Parathyroid adenoma (tissue), 2 donors: Measurements from ENCODE around the gene PKIG.
A peak's percentile ranks its signal among the peaks of the same experiment; 100 is the strongest.

ENCODE experiments used
- H2AFZ ChIP-seq: fragments of 300-600 bp; sonication (generic); one replicate; pipeline ENCODE4 v1.7.0; 2017; ENCODE audit warnings: antibody characterized with exemption, mild to moderate bottlenecking
- H3K27ac ChIP-seq: fragments of 300-600 bp; sonication (generic); one replicate; pipeline ENCODE4 v1.7.0; 2017
- H3K27me3 ChIP-seq: fragments of 300-600 bp; sonication (generic); one replicate; pipeline ENCODE4 v1.7.0; 2017; ENCODE audit warnings: low read length; ENCODE audit not compliant: control insufficient read depth, insufficient read depth
- H3K36me3 ChIP-seq: fragments of 300-600 bp; sonication (generic); one replicate; pipeline ENCODE4 v1.7.0; 2017; ENCODE audit warnings: low read length; ENCODE audit not compliant: control insufficient read depth, insufficient read depth
- H3K4me1 ChIP-seq: fragments of 300-600 bp; sonication (generic); one replicate; pipeline ENCODE4 v1.7.0; 2017; ENCODE audit warnings: control low read depth
- H3K4me2 ChIP-seq: fragments of 300-600 bp; sonication (generic); one replicate; pipeline ENCODE4 v1.7.0; 2017; ENCODE audit warnings: low read length
- H3K4me3 ChIP-seq: fragments of 300-600 bp; sonication (generic); one replicate; pipeline ENCODE4 v1.7.0; 2017; ENCODE audit warnings: low read depth, low read length
- H3K79me2 ChIP-seq: fragments of 300-600 bp; sonication (generic); one replicate; pipeline ENCODE4 v1.7.0; 2017; ENCODE audit warnings: control low read depth
- H3K9ac ChIP-seq: fragments of 300-600 bp; sonication (generic); one replicate; pipeline ENCODE4 v1.7.0; 2017; ENCODE audit warnings: mild to moderate bottlenecking
- H3K9me3 ChIP-seq: fragments of 300-600 bp; sonication (generic); one replicate; pipeline ENCODE4 v1.7.0; 2017; ENCODE audit warnings: low read length; ENCODE audit not compliant: control insufficient read depth
- TF ChIP-seq, protein P1 (sequence below): fragments of 300-600 bp; sonication (generic); IDR thresholded peaks from one replicate; pipeline ENCODE4 v1.7.0; 2017; ENCODE audit warnings: antibody characterized with exemption, mild to moderate bottlenecking
- donor health status: primary hyperparathyroidism.

Gene PKIG

DNA sequence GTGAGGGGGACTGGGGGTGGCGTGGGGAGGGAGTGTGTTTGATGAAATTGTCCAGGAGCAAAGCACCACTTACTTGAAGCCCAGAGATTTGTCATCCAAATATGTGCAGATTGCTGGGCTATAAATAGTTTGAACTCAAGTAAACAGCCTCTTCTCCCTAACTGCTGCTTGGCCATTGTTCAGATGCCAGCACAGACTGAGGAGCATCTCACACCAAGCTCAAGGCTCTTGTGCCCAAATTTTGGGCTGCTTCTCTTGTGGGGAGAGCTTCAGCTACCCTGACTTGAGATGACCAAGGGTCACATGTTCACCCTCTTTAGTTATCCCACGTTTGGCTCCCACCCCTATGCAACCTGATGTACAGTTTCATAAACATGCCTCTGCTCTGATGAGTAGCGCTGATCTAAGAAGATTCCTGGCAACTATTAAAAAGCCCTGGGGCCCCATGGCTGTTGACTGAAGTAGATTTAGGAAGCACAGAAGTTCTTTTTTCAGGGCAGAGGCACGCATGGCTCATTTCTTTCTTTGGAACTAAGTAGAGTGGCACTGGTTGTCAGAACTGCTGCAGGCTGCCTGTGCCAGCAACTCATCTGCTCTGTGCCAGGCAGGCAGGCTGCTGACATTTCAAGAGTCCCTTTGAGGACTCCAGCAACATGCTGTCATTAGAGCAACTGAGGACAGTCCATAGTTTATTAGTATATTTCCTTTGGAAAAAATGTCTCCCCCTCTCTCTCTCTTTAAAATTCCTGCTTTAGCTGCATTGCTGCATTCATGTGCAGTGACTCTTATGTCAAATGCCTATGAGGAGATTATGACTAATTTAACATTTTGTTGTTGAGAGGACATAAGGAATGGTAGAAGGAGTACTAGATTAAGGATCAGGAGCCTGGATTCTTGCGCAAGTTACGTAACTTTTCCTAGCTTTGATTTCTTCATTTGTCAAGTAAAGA, 9.6 kb upstream of the PKIG start:
- Histone ChIP-seq H3K4me1 (peaks cover 28% of the 10 kb centered on the region), H3K4me3 (peak overlapping the region; percentile 2), H3K9ac (no peak overlapping the region)

DNA sequence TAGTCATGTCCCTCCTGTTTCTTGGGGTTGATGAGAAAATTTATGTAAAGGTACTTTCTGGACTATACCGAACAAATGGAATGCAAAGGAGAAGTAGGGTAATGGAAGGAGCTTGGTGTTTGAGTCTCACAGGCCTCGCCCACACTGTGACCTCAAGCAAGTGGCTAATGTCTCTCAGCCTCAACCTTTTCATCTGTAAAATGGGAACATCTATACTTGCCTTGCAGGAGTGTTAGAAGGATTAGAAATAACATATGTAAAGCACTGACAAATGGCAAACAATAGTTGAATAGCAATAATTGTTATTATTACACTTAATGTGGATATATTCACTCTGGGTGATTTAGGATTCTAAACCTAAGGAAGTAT, 8.9 kb upstream of the PKIG start:
- Histone ChIP-seq H2AFZ (no peak overlapping the region), H3K27ac (peak overlapping the region; percentile 96), H3K27me3 (no peaks in the 10 kb centered on the region), H3K4me3 (peak overlapping the region; percentile 2), H3K79me2 (peaks cover 42% of the 10 kb centered on the region), H3K9ac (no peak overlapping the region), H3K4me2 (peak overlapping the region; percentile 22), H3K9me3 (no peaks in the 10 kb centered on the region), H3K4me1 (peaks cover 28% of the 10 kb centered on the region), H3K36me3 (no peaks in the 10 kb centered on the region)
- TF ChIP-seq, protein P1, sequence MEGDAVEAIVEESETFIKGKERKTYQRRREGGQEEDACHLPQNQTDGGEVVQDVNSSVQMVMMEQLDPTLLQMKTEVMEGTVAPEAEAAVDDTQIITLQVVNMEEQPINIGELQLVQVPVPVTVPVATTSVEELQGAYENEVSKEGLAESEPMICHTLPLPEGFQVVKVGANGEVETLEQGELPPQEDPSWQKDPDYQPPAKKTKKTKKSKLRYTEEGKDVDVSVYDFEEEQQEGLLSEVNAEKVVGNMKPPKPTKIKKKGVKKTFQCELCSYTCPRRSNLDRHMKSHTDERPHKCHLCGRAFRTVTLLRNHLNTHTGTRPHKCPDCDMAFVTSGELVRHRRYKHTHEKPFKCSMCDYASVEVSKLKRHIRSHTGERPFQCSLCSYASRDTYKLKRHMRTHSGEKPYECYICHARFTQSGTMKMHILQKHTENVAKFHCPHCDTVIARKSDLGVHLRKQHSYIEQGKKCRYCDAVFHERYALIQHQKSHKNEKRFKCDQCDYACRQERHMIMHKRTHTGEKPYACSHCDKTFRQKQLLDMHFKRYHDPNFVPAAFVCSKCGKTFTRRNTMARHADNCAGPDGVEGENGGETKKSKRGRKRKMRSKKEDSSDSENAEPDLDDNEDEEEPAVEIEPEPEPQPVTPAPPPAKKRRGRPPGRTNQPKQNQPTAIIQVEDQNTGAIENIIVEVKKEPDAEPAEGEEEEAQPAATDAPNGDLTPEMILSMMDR, result no peak

More for the DNA sequence above, 9.6 kb upstream of the PKIG start:
- Histone ChIP-seq H3K36me3 (no peaks in the 10 kb centered on the region), H3K27ac (peak overlapping the region; percentile 96), H3K9me3 (no peaks in the 10 kb centered on the region), H3K27me3 (no peaks in the 10 kb centered on the region), H3K79me2 (peaks cover 38% of the 10 kb centered on the region), H3K4me2 (peak overlapping the region; percentile 22), H2AFZ (peak overlapping the region; percentile 52)
- TF ChIP-seq, protein P1, result no peak

- TF ChIP-seq, protein P1, result no peak
- no peak overlapping the region for H3K4me2 ChIP-seq
- H3K36me3 ChIP-seq, result no peaks in the 10 kb centered on the region
- H3K27ac ChIP-seq, result peak overlapping the region; percentile 96
- H3K4me1 ChIP-seq, result peaks cover 28% of the 10 kb centered on the region
- no peaks in the 10 kb centered on the region for H3K27me3 ChIP-seq
- H3K4me3 ChIP-seq, result no peak overlapping the region
- no peaks in the 10 kb centered on the region for H3K9me3 ChIP-seq
- H3K9ac ChIP-seq, result no peak overlapping the region
- H3K79me2 ChIP-seq, result peaks cover 51% of the 10 kb centered on the region
- H2AFZ ChIP-seq, result no peak overlapping the region
Measured at GRCh38 chr20:44574372-44574771, 8.0 kb upstream of the PKIG start.

GRCh38 chr20:44576297-44576696, 6.1 kb upstream of the PKIG start:
- H3K79me2 ChIP-seq, result peaks cover 60% of the 10 kb centered on the region
- peak overlapping the region; percentile 2 for H3K27ac ChIP-seq
- no peak overlapping the region for H2AFZ ChIP-seq
- H3K4me1 ChIP-seq, result peaks cover 28% of the 10 kb centered on the region
- H3K9me3 ChIP-seq, result no peaks in the 10 kb centered on the region
- H3K4me3 ChIP-seq, result no peak overlapping the region
- H3K4me2 ChIP-seq, result no peak overlapping the region
- no peaks in the 10 kb centered on the region for H3K27me3 ChIP-seq
- H3K9ac ChIP-seq, result no peak overlapping the region
- TF ChIP-seq, protein P1, result peak; percentile 36
- no peaks in the 10 kb centered on the region for H3K36me3 ChIP-seq
